ENCODE results near the gene USP25.
A peak's percentile ranks its signal among the peaks of the same experiment; 100 is the strongest.

The USP25 gene

GRCh38 chr21:15729674-15730483 lies at the start of gene USP25:
Gene USP25 (plus strand): TSS chr21:15729982. CDS start chr21:15730394, 412 bp downstream.
- H3K4me3 ChIP-seq (ENCODE audit: low read depth, low read length) = peak within 1 kb of the TSS; percentile 62
- TF ChIP-seq, protein P1, sequence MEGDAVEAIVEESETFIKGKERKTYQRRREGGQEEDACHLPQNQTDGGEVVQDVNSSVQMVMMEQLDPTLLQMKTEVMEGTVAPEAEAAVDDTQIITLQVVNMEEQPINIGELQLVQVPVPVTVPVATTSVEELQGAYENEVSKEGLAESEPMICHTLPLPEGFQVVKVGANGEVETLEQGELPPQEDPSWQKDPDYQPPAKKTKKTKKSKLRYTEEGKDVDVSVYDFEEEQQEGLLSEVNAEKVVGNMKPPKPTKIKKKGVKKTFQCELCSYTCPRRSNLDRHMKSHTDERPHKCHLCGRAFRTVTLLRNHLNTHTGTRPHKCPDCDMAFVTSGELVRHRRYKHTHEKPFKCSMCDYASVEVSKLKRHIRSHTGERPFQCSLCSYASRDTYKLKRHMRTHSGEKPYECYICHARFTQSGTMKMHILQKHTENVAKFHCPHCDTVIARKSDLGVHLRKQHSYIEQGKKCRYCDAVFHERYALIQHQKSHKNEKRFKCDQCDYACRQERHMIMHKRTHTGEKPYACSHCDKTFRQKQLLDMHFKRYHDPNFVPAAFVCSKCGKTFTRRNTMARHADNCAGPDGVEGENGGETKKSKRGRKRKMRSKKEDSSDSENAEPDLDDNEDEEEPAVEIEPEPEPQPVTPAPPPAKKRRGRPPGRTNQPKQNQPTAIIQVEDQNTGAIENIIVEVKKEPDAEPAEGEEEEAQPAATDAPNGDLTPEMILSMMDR (IDR thresholded peaks at IDR 0.05; ENCODE audit: borderline replicate concordance, insufficient read depth, low read depth, low read length) = 0 out of 2 replicates have a peak, but pooled peaks have one; percentile 9

DNA sequence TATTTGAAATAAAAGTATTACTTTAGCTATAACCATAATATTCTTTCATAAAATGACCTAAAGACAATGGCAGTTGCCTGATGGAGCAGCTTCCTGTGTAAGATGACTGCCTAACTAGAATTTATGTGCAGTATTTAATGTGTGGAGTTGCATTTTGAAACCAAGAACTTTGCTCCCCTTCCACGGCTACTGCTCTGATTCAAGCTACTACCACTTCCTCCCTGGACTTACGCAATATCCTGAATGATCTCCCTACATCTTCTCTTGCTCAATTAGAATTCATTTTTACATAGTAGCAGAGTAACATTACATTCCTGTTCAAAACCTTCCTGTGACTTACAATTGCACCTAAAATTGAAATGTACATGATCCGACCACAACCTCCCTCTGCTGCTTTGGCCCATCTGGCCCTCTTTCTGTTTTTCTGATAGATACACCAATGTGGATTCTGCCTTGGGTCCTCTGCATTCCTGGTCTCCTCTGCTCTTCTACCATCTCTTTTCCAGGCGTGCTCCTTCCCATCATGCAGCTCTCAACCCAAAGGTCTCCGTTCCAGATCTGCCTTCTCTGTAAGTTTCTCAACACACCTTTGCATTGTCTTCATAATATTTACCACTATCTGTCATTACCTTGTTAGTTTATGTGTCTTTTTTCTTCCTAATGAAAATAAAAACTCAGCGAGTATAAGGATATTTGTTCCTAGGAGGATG lies 47.4 kb upstream of the USP25 start:
- H3K4me3 ChIP-seq (ENCODE audit: low read depth, low read length) = no peak overlapping the region
- TF ChIP-seq, protein P1 (IDR thresholded peaks at IDR 0.05; ENCODE audit: borderline replicate concordance, insufficient read depth, low read depth, low read length) = no peak

GRCh38 chr21:15682977-15683376 lies 46.8 kb upstream of the USP25 start:
- no peak overlapping the region for H3K4me3 ChIP-seq (ENCODE audit: low read depth, low read length)
- TF ChIP-seq, protein P1 (IDR thresholded peaks at IDR 0.05; ENCODE audit: borderline replicate concordance, insufficient read depth, low read depth, low read length) = no peak

- TF ChIP-seq, protein P1 (IDR thresholded peaks at IDR 0.05; ENCODE audit: borderline replicate concordance, insufficient read depth, low read depth, low read length) = no peak
- no peak overlapping the region for H3K4me3 ChIP-seq (ENCODE audit: low read depth, low read length)
These were observed 43.3 kb upstream of the USP25 start for GRCh38 chr21:15686506-15686905.

- TF ChIP-seq, protein P1 (IDR thresholded peaks at IDR 0.05; ENCODE audit: borderline replicate concordance, insufficient read depth, low read depth, low read length) = no peak
These were observed 42.6 kb upstream of the USP25 start for GRCh38 chr21:15687208-15687607.

DNA sequence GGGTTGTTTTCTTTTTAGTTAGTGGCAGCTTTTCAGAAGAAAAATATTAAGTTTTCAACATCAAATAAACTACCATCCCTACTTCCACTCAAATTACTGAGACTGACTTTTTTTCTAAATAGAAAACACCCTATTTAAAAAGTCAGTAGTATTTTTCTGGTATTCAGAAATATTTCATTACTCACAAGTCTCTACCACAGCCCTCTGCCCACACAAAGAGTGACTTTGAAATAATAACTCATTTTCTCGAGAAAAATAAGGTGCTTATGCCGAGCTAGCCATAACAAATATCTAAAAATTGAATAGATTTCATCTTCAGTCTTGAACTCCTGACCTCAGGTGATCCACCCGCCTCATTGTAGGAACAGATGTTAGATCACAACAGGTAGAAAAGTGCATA lies 41.8 kb upstream of the USP25 start:
- TF ChIP-seq, protein P1 (IDR thresholded peaks at IDR 0.05; ENCODE audit: borderline replicate concordance, insufficient read depth, low read depth, low read length) = no peak
- H3K4me3 ChIP-seq (ENCODE audit: low read depth, low read length) = no peak overlapping the region

More at GRCh38 chr21:15687208-15687607, 42.6 kb upstream of the USP25 start:
- no peak overlapping the region for H3K4me3 ChIP-seq (ENCODE audit: low read depth, low read length)

Measured in GM12875 (cell line).